HG03064 (cell line): ENCODE measurements around the gene EDEM1.

Experiments used
- ATAC-seq: cut with Tn5 transposase; IDR thresholded peaks from one replicate; pipeline ENCODE4 v1.9.1; 2021; ENCODE audit warnings: low read depth; ENCODE audit not compliant: unreplicated experiment

The EDEM1 gene

GRCh38 chr3:5264093-5264600 lies 76.6 kb downstream of the EDEM1 start:
- no peak for ATAC-seq

GRCh38 chr3:5264896-5265770 lies 77.6 kb downstream of the EDEM1 start:
- ATAC-seq, result no peak

GRCh38 chr3:5267252-5267651 lies 79.7 kb downstream of the EDEM1 start:
- no peak for ATAC-seq

- ATAC-seq, result no peak
These were observed 80.4 kb downstream of the EDEM1 start for GRCh38 chr3:5267889-5268288.
